Astrocyte of the spinal cord (primary cell): ENCODE results near the gene LYST.

Experiments
- DNase-seq: peaks from one replicate; pipeline ENCODE4 v3.0.0; 2011; ENCODE audit warnings: low read depth, low spot score
- H3K4me3 ChIP-seq: 2 replicates; pipeline ENCODE4 v1.5.1; 2011; ENCODE audit warnings: low read depth, mild to moderate bottlenecking, low read length, moderate library complexity
- in situ Hi-C: cut with HindIII; loops from 2 replicates; pipeline ENCODE4 v1.10.0; 2017; ENCODE audit warnings: low sequenced_read_pairs
- TF ChIP-seq, protein P1 (sequence below): IDR thresholded peaks from 2 replicates; pipeline ENCODE4 v1.5.1; 2012; ENCODE audit warnings: low read depth, mild to moderate bottlenecking, low read length, inconsistent platforms

LYST gene

GRCh38 chr1:235646463-235646862, 220.2 kb downstream of the LYST start:
- in situ Hi-C loops, result no loop called here
- H3K4me3 ChIP-seq, result no peak overlapping the region
- no peak for DNase-seq
- TF ChIP-seq, protein P1, sequence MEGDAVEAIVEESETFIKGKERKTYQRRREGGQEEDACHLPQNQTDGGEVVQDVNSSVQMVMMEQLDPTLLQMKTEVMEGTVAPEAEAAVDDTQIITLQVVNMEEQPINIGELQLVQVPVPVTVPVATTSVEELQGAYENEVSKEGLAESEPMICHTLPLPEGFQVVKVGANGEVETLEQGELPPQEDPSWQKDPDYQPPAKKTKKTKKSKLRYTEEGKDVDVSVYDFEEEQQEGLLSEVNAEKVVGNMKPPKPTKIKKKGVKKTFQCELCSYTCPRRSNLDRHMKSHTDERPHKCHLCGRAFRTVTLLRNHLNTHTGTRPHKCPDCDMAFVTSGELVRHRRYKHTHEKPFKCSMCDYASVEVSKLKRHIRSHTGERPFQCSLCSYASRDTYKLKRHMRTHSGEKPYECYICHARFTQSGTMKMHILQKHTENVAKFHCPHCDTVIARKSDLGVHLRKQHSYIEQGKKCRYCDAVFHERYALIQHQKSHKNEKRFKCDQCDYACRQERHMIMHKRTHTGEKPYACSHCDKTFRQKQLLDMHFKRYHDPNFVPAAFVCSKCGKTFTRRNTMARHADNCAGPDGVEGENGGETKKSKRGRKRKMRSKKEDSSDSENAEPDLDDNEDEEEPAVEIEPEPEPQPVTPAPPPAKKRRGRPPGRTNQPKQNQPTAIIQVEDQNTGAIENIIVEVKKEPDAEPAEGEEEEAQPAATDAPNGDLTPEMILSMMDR, result no peak

- in situ Hi-C loops, result no loop called here
- no peak overlapping the region for H3K4me3 ChIP-seq
- TF ChIP-seq, protein P1, result no peak
- DNase-seq, result no peak
Observed at GRCh38 chr1:235644693-235645305, 221.9 kb downstream of the LYST start.

DNA sequence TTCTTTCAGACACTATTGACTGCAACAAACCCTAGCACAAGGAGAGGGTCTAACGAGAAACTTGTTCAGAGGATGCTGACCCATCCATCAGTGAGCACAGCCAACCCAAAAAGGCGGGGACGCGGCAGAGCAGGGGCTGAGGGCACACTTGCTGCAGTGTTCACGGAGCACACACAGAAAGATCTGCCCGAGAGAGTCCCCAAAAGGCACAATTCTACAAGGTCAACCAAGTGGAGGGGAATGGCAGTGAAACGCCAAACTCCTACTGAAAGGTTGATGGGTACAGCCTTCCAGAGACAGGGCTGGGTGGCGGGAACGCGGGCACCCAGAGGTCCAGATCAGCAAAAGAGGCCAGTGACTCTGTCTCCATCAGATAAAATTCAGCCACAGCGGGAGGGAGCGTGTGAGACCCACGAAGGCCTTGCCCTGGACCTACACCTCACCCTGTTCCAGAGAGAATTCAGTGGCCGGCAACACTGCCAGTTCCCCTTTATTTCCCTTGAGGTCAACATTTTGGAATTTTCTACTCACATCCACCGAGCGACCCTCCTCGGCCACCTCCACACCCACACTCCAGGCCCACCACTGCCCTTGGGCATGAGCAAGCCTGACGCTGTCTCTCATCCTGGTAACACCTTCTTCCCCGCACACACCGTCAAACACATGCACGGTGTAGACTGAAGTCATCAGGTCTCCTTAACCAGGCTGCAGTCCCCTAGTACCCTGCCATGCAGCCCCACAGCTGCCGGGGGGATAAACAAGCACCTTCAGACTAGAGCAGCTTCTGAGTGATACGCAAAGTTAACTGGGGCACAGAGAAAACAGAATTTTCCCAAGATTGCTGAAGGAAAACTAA, 222.6 kb downstream of the LYST start:
- DNase-seq, result no peak
- in situ Hi-C loops, result no loop called here
- TF ChIP-seq, protein P1, result no peak
- H3K4me3 ChIP-seq, result no peak overlapping the region

GRCh38 chr1:235642943-235643371, 223.7 kb downstream of the LYST start:
- DNase-seq, result no peak
- TF ChIP-seq, protein P1, result no peak
- H3K4me3 ChIP-seq, result no peak overlapping the region
- in situ Hi-C loops, result no loop called here

DNA sequence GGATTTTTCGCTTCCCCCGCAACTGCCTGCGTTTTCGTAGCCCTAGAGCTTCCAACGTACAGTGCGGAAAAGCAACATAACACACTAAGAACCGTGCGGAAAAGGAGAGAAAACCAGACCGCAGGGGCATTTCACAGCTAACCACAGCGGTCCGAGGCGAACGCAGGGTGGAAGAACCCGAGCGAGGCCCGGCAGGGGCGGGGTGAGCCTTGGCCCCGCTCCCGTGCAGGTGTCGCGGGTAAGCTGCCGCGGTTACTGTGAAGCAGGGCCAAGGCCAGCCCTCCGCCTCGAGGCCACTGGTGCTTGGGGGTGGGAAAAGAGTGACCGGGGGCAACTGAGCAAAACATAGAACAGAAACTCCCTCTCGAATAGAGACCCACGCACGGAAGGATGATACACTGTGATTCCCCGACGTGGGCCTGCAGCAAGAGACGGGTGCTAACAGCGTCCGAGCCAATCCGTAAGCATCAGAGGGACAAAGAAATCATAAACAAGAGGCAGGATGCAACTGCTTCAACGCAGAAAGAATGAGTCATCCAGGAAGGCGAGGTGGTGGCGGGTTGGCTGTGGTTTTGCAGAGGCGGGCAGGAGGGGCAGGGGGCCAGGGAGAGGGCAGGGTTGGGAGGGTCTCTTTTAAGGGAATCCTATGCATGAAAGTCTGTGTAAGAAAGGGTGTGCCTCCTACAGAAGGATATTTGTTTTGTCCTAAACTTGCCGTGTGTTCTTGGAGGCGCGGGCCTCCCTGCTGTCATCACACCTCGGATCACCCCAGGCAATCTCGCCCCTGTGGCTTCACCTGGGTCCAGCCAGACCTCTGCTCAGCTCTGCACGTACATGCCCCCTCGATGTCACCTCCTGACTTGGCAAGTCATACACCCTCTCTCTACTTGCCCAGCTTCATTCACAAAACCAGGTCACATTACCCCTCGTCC, 224.4 kb downstream of the LYST start:
- TF ChIP-seq, protein P1, result no peak
- in situ Hi-C loops, result no loop called here
- peak; percentile 61 for DNase-seq
- no peak overlapping the region for H3K4me3 ChIP-seq

- DNase-seq, result no peak
- TF ChIP-seq, protein P1, result no peak
- in situ Hi-C loops, result no loop called here
- H3K4me3 ChIP-seq, result no peak overlapping the region
Observed at GRCh38 chr1:235640580-235640979, 226.1 kb downstream of the LYST start.
